BE2C (cell line): ENCODE results near the gene PTPRD.

Experiments used
- DNase-seq: peaks from one replicate; pipeline ENCODE4 v3.0.0-alpha.2; 2020
- H3K27me3 ChIP-seq: fragments of 250-450 bp; sonication (Bioruptor Pico); 2 replicates; pipeline ENCODE4 v1.5.1; 2020; ENCODE audit warnings: mild to moderate bottlenecking
- H3K36me3 ChIP-seq: fragments of 250-450 bp; sonication (Bioruptor Pico); 2 replicates; pipeline ENCODE4 v1.5.1; 2020; ENCODE audit warnings: mild to moderate bottlenecking
- H3K4me1 ChIP-seq: fragments of 250-450 bp; sonication (Bioruptor Pico); 2 replicates; pipeline ENCODE4 v1.5.1; 2020
- H3K4me3 ChIP-seq: 2 replicates; pipeline ENCODE4 v1.5.1; 2011; ENCODE audit warnings: low read depth, low read length
- H3K9me3 ChIP-seq: fragments of 250-450 bp; sonication (Bioruptor Pico); 2 replicates; pipeline ENCODE4 v1.5.1; 2020
- CTCF ChIP-seq: IDR thresholded peaks from 2 replicates; pipeline ENCODE4 v1.5.1; 2012; ENCODE audit warnings: mild to moderate bottlenecking, low read depth, low read length

Gene PTPRD

DNA sequence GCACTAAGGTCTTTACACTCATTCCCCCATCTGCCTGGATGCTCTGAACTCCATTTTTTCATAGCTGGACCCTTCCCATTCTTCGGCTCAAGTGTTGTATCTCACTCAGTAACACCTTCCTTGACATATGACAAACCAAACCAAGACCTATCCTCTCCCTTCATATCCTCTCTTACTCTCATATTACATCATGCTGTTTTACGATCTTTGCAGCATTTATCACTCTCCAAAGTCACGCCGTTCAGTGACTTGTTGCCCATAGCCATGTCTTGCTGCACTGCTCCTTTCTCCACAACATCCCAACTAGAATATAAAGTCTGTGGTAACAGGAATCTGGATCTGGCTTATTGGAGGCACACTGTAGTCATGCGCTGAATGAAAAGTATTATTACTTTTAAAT is 1889.6 kb downstream of the PTPRD start:
- H3K4me1 ChIP-seq = no peaks in the 10 kb centered on the region
- H3K36me3 ChIP-seq = no peaks in the 10 kb centered on the region
- no peak for DNase-seq
- no peaks in the 10 kb centered on the region for H3K9me3 ChIP-seq
- H3K27me3 ChIP-seq = no peaks in the 10 kb centered on the region
- TF ChIP-seq CTCF = no peak
- H3K4me3 ChIP-seq = no peak overlapping the region

DNA sequence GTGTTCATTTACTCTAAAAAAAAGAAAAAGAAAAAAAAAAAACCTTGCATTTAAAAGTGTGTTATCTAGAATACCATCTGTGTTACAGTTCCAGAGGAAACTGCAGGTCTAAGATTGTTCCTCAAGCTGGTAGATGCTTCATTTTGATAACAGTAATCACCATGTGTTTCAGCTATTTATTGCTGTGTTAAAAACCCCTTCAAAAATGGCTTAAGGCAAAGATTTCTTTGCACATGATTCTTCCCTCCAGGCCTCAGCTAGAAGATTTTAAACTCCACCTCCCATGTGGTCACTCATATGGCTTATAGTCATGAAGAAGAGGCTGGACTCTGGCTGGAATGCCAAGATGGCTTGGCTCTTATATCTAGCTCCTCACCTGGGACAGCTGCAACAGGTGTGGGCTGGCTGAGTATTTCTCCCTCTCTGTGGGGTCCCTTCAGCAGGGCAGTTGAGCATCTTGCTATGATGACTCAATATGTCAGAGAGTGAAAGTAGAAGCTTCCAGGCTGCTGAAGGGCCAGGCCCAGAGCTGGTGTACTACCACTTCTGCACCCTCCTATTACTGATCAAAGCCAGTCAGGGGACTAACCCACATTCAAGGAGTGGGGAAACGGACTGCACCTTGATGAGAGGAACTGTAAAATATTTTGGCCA is 1892.8 kb downstream of the PTPRD start:
- no peaks in the 10 kb centered on the region for H3K9me3 ChIP-seq
- no peaks in the 10 kb centered on the region for H3K4me1 ChIP-seq
- no peaks in the 10 kb centered on the region for H3K27me3 ChIP-seq
- H3K36me3 ChIP-seq = no peaks in the 10 kb centered on the region
- DNase-seq = no peak
- no peak overlapping the region for H3K4me3 ChIP-seq
- no peak for TF ChIP-seq CTCF

GRCh38 chr9:8718121-8718725 is 1894.6 kb downstream of the PTPRD start:
- no peaks in the 10 kb centered on the region for H3K27me3 ChIP-seq
- no peaks in the 10 kb centered on the region for H3K4me1 ChIP-seq
- H3K36me3 ChIP-seq = no peaks in the 10 kb centered on the region
- no peak for TF ChIP-seq CTCF
- H3K9me3 ChIP-seq = no peaks in the 10 kb centered on the region
- DNase-seq = no peak
- no peak overlapping the region for H3K4me3 ChIP-seq

- no peaks in the 10 kb centered on the region for H3K4me1 ChIP-seq
- no peaks in the 10 kb centered on the region for H3K9me3 ChIP-seq
- H3K27me3 ChIP-seq = no peaks in the 10 kb centered on the region
- no peak overlapping the region for H3K4me3 ChIP-seq
- no peak for DNase-seq
- no peak for TF ChIP-seq CTCF
- H3K36me3 ChIP-seq = no peaks in the 10 kb centered on the region
These were observed 1895.7 kb downstream of the PTPRD start for GRCh38 chr9:8717146-8717545.

DNA sequence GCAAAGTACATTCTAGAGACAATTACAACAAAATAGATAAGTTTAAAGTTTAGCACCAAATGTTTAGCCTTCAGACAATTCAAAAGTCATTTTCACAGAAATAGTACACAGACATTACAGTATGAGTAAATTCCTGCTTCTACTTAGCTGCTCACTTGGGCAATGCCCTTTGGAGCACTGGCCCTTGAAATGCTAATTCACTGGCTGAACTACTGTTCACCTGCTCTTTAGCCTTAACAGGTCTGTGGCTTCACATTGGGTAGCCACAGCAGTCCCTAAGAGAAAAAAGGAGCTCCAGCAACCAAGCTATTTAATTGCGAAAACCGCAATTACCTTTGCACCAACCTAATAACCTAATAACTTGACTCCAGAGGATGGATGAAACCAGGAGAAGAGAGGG is 1897.0 kb downstream of the PTPRD start:
- no peaks in the 10 kb centered on the region for H3K9me3 ChIP-seq
- H3K4me3 ChIP-seq = no peak overlapping the region
- TF ChIP-seq CTCF = no peak
- H3K27me3 ChIP-seq = no peaks in the 10 kb centered on the region
- H3K36me3 ChIP-seq = no peaks in the 10 kb centered on the region
- H3K4me1 ChIP-seq = no peaks in the 10 kb centered on the region
- no peak for DNase-seq

- no peaks in the 10 kb centered on the region for H3K27me3 ChIP-seq
- H3K4me1 ChIP-seq = no peaks in the 10 kb centered on the region
- H3K36me3 ChIP-seq = no peaks in the 10 kb centered on the region
- H3K9me3 ChIP-seq = no peaks in the 10 kb centered on the region
- no peak overlapping the region for H3K4me3 ChIP-seq
- TF ChIP-seq CTCF = no peak
- DNase-seq = no peak
These were observed 1899.0 kb downstream of the PTPRD start for GRCh38 chr9:8713811-8714165.
